Ovary (tissue), 9 donors: ENCODE measurements around the gene PFDN4. TPM values are rescaled to one million over a fixed set of nuclear protein-coding genes. Genes with fewer than 3 reads are reported as not detected.

Source experiments
- DNase-seq, 5 donors: peaks; one replicate each; pipeline ENCODE4 v3.0.0-alpha.2; 2019 to 2020
- H3K27ac ChIP-seq, 2 donors: fragments of 200-600 bp; one replicate each; pipeline versions ENCODE4 v1.5.1 to v1.8.0; 2019 to 2022
- H3K27me3 ChIP-seq: fragments of 200-600 bp; one replicate; pipeline ENCODE4 v1.8.0; 2022
- H3K36me3 ChIP-seq: fragments of 200-600 bp; sonication (generic); one replicate; pipeline ENCODE4 v1.5.1; 2019
- H3K4me1 ChIP-seq: one replicate; pipeline ENCODE4 v1.8.1; 2013; ENCODE audit warnings: mild to moderate bottlenecking, moderate library complexity; ENCODE audit not compliant: insufficient read depth
- H3K4me3 ChIP-seq: fragments of 200-600 bp; sonication (generic); one replicate; pipeline ENCODE4 v1.5.1; 2017
- H3K9me3 ChIP-seq, 2 donors: fragments of 200-600 bp in 1 of 2; sonication (generic) in 1 of 2; one replicate each; pipeline versions ENCODE4 v1.5.1 to v1.8.1; 2013 to 2019; ENCODE audit warnings: mild to moderate bottlenecking in 1 of 2, moderate library complexity in 1 of 2
- EP300 ChIP-seq: sonication (generic); formaldehyde crosslinking; IDR thresholded peaks from one replicate; pipeline ENCODE4 v1.6.1; 2017; ENCODE audit warnings: antibody characterized with exemption
- POLR2A ChIP-seq: fragments of 450-650 bp; IDR thresholded peaks from one replicate; pipeline ENCODE4 v1.6.1; 2017; ENCODE audit warnings: antibody characterized with exemption, mild to moderate bottlenecking, moderate library complexity
- WGBS, 3 donors: extraction: QIAGEN DNeasy Blood & Tissue Kit in 1 of 3; methylation state at CpG; one replicate each; pipeline versions ENCODE4 v1.1.5 to v1.1.7; 2013 to 2017; 5-methylcytosine and 5-hydroxymethylcytosine counted together
- intact Hi-C, 4 donors: fragments of 100-400 bp; cut with DNase I; formaldehyde crosslinking; loops; one replicate each; pipeline versions ENCODE4 v1.11.0 to v1.15.1; 2022 to 2023
- polyA plus RNA-seq, 2 donors: library from polyadenylated mRNA; stranded (reverse); fragments of 200-250 nt in 1 of 2; fragments of 350-450 nt in 1 of 2; fragmentation: Illumina TruSeq in 1 of 2; extraction: RNeasy Lipid Tissue Mini Kit (QIAGEN cat#74804) in 1 of 2; gene quantifications; one replicate each; pipeline ENCODE4 v1.2.3, GENCODE V29; 2013 to 2014
- total RNA-seq, 7 donors: library from RNA; depleted of rRNA in 2 of 7; stranded (reverse); fragments of >200 nt in 2 of 7; fragmentation: NEBNext Ultra II Directional in 3 of 7; extraction: Animal tissue kit (Norgen Biotek cat#: 25700) in 3 of 7; gene quantifications; one replicate each; pipeline versions ENCODE4 v1.1.0 to v1.2.4, GENCODE V29; 2016 to 2023
- TF ChIP-seq, protein P1 (sequence below), 3 donors: fragments of 450-650 bp in 2 of 3; fragments of 200-600 bp in 1 of 3; IDR thresholded peaks; one replicate each; pipeline versions ENCODE4 v1.5.1 to v1.8.0; 2016 to 2022; ENCODE audit warnings: antibody characterized with exemption in 3 of 3, mild to moderate bottlenecking in 1 of 3
- donor health status: DM: no; HTN: no; CAD: no; lungs with moderate emphysema.
- donor health status: DM: no; HTN: no; CAD: no.
- donor health status: Bipolar disorder and iron deficiency.
- donor health status: DM: yes; HTN: yes; CAD: no.
- donor health status: DM: no; HTN: no; CAD: no.
- donor health status: DM: yes; HTN: yes; CAD: no.

Gene PFDN4
- total and polyA plus RNA-seq, 9 donors = 22.2 to 168 (median 33.8) TPM

DNA sequence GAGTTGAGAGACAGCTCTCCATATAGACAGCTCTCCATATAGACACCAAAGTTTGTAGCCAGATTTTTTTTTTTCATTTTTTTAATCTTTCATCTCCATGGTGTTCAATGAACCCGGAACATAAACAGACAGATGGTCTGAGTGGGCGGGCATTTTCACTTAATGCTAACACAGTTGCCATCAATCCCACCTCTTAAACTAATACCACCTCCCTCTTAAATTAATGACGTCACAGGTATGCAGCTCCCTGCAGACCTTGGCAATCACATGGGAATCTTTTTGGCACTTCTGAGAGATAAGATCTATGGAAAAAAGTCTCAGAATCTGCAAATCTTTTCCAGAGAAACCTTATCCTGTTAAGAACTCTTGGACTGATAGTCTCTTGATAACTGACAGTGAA is 43.2 kb downstream of the PFDN4 start:
- intact Hi-C loops = no loop called here
- WGBS, 3 donors = 85 to 86% (median 85%) methylated on average over 3 of the region's 3 CpGs
- TF ChIP-seq EP300 (no peak), POLR2A (no peak)
- TF ChIP-seq, protein P1, sequence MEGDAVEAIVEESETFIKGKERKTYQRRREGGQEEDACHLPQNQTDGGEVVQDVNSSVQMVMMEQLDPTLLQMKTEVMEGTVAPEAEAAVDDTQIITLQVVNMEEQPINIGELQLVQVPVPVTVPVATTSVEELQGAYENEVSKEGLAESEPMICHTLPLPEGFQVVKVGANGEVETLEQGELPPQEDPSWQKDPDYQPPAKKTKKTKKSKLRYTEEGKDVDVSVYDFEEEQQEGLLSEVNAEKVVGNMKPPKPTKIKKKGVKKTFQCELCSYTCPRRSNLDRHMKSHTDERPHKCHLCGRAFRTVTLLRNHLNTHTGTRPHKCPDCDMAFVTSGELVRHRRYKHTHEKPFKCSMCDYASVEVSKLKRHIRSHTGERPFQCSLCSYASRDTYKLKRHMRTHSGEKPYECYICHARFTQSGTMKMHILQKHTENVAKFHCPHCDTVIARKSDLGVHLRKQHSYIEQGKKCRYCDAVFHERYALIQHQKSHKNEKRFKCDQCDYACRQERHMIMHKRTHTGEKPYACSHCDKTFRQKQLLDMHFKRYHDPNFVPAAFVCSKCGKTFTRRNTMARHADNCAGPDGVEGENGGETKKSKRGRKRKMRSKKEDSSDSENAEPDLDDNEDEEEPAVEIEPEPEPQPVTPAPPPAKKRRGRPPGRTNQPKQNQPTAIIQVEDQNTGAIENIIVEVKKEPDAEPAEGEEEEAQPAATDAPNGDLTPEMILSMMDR (IDR thresholded peaks at IDR 0.05) = no peak

DNA sequence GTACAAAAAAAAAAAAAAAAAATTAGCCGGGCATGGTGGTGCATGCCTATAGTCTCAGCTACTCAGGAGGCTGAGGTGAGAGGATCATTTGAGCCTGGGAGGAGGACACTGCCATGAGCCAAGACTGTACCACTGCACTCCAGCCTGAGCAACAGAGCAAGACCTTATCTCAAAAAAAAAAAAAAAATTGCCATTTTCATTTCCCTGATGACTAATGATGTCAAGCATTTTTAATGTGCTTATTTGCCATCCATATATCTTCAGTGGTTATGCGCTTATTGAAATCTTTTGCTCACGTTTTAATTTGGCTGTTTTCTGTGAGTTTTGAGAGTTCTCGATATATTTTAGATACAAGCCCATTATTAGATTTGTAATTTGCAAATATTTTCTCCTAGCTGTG is 46.7 kb downstream of the PFDN4 start:
- Histone ChIP-seq H3K4me3 (no peak overlapping the region), H3K27me3 (no peaks in the 10 kb centered on the region), H3K9me3 (no peaks in the 10 kb centered on the region), H3K4me1 (no peaks in the 10 kb centered on the region), H3K27ac (no peak overlapping the region), H3K36me3 (no peaks in the 10 kb centered on the region)
- TF ChIP-seq POLR2A (no peak), EP300 (no peak)
- TF ChIP-seq, protein P1 (IDR thresholded peaks at IDR 0.05) = no peak
- intact Hi-C loops = no loop called here
- no peak for DNase-seq
- WGBS, 3 donors = 86 to 89% (median 89%) methylated on average over 4 of the region's 4 CpGs

More for the DNA sequence above, 43.2 kb downstream of the PFDN4 start:
- Histone ChIP-seq H3K36me3 (no peaks in the 10 kb centered on the region), H3K4me3 (no peak overlapping the region), H3K27me3 (no peaks in the 10 kb centered on the region), H3K27ac (no peak overlapping the region), H3K4me1 (no peaks in the 10 kb centered on the region), H3K9me3 (no peaks in the 10 kb centered on the region)
- DNase-seq = no peak

DNA sequence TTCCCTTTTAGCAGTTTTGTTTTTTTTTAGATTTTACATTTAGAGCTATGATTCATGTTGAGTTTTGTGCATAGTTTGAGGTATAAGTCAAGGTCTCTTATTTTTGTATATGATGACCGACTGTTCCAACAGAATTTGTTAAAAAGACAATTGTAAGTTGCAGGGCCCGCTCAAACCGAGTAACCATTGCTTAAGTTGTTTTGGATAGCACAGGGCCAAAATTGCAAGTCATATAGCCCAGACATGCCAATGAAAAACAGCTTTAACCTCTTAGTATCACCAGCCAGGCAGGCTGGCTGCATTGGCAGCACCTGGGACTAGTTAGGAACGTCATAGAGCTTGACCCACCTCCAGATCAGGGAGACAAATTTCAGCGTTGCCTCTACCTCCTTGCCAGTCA is 47.3 kb downstream of the PFDN4 start:
- intact Hi-C loops = no loop called here
- TF ChIP-seq POLR2A = no peak
- TF ChIP-seq, protein P1 (IDR thresholded peaks at IDR 0.05) = no peak
- no peak for TF ChIP-seq EP300
- WGBS, 3 donors = 66 to 73% (median 70%) methylated on average over 5 of the region's 5 CpGs
- no peaks in the 10 kb centered on the region for H3K36me3 ChIP-seq
- no peak overlapping the region for H3K4me3 ChIP-seq
- no peak for DNase-seq
- H3K9me3 ChIP-seq = no peaks in the 10 kb centered on the region
- H3K27ac ChIP-seq = no peak overlapping the region
- peaks cover 2% of the 10 kb centered on the region for H3K27me3 ChIP-seq
- H3K4me1 ChIP-seq = no peaks in the 10 kb centered on the region

DNA sequence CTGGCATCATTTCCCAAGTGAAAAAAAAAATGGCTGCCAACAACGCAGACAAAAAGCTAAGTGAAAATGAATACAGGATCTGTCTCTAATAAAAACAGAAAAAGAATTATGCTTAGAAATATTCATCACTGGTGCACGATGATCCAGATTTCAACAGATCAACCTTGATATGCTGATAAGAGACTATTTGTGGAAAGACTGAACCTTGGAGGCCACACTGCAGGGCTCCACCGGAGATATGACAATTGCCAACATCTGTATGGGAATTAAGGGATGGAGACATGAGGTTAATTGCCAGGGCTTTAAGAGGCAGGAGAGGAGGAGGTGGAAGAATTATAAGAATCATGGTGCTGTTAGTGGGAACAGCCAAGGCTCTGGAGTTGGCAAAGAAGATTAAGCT is 48.3 kb downstream of the PFDN4 start:
- Histone ChIP-seq H3K27me3 (peaks cover 2% of the 10 kb centered on the region), H3K4me1 (no peaks in the 10 kb centered on the region), H3K9me3 (no peaks in the 10 kb centered on the region), H3K4me3 (no peak overlapping the region), H3K27ac (no peak overlapping the region), H3K36me3 (no peaks in the 10 kb centered on the region)
- intact Hi-C loops = no loop called here
- TF ChIP-seq EP300 (no peak), POLR2A (no peak)
- TF ChIP-seq, protein P1 (IDR thresholded peaks at IDR 0.05) = no peak
- no peak for DNase-seq
- 82 to 83% (median 83%) methylated on average over 3 of the region's 3 CpGs for WGBS, 3 donors
